DMS53 treated with DMSO at 0.1 percent for 48 hours (cell line): Measurements from ENCODE around the gene NFE2L2.
A peak's percentile ranks its signal among the peaks of the same experiment; 100 is the strongest.
"Not testable (repeated sequence)": the region's sequence is repeated elsewhere in the genome, so short reads cannot be mapped to it uniquely, and the experiment has no call there.

ENCODE experiments used
- DNase-seq: peaks from one replicate; lab custom pipeline; 2025; ENCODE audit not compliant: unreplicated experiment; lab: John Stamatoyannopoulos, UW

The NFE2L2 gene

DNA sequence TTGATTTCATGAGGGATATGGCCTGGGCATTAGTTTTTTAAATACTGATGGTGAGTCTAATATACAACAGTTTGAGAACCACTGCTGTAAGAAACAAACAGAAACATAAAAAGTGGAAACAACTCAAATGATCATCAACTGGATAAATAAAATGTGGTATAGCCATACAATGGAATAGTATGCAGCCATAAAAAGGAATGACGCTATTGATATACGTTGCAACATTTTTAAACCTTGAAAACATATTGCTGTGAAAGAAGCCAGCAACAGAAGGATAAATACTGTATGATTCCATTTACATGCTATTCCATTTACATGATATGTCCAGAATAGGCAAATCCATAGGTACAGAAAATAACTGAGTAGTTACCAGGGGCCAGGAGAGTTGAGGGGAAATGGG lies 6.5 kb downstream of the NFE2L2 start:
- no peak for DNase-seq

DNA sequence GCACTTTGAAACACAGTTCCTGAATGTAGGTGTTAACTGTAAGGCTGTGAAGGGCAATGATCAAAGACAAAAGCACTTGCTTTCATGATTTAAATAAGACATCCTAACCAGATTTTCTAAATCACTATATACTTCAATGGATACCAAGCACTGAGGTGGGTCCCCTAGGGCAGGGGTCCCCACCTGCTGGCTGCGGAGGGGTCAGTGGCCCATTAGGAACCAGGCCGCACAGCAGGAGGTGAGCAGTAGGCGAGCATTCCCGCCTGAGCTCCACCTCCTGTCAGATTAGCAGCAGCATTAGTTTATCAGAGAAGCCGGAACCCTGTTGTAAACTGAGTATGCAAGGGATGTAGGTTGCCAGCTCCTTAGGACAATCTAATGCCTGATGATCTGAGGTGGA lies 7.1 kb downstream of the NFE2L2 start:
- no peak for DNase-seq

DNA sequence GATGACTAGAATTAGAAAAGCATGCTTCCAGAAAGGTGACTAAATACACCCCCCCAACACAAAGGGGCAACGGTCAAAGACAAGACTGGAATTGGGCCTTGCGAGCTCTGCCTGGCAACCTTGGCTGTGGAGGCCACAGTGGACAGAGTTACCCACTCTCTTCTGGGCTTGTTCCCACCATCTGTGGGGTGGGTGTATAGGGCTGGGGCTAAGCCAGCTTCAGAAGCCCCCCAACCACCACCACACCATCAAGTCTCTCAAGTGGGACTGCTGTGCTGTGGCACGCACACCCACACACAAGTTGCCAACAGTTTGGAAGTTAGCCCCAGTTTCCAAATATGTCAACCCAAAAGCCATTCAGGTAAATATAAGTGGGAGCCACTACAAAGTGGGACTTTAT lies 7.8 kb downstream of the NFE2L2 start:
- DNase-seq = no peak

DNA sequence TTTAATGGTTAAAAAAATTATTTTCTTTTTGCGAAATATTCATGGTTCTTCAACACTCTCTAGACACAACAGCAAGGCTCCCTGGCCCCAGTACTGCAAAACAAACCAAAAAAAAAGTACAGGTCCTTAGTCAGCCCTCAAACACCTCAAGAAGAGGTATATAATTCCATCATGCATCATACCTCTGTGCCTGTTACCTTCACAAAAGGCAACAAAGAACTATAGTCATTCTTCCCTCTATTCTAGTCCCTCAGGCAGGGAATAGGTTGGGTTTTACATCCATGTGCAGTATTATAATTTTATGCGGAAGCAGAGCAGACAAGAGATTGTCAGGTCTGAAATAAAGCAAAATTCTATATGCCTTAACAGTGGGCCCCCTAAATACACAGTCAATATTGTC lies 8.5 kb downstream of the NFE2L2 start:
- DNase-seq = no peak

DNA sequence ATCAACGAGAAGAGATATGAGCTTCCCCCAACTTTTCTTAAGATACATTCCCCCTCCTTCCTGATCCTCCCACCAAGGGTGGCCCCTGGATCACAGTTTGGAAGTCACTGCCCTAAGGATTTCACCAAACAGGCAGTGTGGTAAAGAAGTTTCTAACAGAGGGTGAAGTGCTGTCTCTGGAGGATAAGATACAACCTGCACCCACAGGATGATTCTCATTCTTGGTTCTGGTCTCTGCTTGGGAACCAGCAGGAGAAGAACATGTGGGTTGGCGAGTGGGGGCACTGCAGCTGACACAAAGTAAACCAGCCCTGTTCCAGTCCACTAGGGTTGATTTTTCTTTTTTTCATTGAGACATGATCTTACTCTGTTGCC lies 9.3 kb downstream of the NFE2L2 start:
- no peak for DNase-seq

DNA sequence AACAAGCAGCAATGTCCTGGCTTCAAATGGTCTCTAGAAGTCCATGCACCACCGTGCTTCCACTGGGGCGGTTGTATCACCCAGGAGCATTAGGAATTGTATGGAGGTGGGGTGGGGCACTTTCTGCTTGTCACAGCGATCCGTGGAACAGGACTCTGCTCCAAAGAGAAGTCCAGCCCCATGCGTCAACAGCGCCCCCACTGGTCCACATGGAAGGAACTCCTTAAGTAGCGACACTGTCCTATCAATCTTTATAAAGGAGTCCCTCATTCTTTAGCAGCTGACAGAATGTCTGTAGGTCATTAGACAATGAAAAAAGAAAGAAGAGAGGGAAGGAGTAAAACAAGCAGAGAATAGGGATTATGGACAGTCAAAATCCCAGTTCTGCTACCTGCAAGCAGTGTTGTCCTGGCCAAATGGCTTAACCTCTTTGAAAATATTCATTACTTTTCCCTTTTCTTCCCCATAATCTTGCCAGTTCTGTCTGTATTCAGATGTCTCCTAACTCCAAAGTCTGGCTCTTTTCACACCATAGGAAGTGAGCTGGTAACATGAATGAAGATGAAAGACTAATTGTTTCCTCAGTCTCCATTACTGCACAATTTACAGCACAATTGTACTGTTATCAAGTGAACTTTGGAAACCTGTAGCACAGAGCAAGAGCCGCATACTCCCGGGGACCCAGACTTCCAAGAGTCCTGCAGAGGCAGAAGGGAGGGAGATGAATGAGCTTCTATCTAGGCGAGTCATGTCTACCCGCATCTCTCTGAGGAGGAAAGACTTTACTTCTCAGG lies 9.9 kb downstream of the NFE2L2 start:
- no peak for DNase-seq

DNA sequence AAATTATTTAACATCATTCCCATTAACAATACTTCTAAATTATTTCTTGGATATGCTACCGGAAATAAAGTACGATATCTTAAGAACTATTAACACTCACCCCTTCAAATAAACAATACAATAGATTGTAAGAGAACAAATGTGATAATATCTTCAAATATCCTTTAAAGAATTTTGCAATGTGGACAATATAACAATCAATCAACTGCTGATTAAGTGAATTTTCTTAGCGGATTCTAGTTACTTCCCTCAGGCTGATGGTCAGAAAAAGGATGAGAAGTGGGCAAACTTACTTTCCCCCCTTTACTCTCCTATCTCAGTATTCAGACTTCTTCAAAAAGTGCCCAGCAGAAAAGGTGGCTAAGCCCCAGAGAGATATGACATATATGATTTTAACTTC lies 10.8 kb downstream of the NFE2L2 start:
- no peak for DNase-seq

DNA sequence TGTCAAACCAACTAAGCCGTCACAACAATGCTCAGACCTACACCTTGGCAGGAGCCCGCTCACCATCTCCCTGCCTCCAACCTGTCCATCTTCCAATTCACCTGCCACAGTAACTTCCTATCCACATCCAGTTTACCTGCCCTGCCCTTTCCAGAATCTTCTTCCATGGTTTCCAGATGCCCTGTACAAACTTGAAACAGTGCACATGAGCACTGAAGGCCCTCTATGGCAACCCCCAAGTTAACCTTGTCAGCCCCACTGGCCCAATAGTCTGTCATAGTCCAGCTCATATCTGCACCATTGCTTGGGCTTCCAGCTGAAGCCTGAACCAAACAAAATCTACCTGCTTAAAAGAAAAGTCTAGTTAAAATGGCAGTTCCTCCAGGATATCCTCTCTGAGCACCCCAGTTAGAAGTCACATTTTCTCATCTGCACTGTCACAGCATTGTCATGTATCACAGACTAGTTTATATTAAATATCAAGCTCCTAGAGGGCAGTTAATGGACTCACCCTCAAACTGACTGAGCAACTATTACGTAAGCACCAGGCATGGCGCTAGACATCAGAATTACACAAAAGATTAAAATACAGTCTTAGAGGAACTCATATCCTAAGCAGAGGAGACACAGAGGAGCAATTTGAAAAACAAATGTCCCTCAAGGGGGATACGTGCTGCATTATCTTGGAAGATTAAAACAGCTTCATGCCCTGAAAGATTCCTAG lies 11.6 kb downstream of the NFE2L2 start:
- no peak for DNase-seq

DNA sequence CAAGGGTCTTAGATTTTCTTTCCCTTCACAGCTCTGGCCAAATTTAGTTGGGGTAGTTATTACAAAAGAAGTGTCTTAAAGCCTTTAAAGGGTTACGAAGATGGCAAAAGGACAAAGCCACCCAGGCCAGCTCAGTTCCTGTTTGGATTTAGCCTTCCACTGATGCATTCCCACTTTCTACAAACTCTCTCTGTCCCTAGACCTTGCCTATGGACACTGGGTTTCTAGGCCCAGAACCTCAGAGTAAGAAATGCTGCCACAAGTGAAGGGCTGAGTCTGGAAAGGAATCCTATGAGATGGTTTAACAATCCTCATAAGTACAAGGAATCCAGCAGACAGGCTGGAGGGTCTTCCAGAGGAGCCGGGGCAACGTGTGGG lies 13.4 kb downstream of the NFE2L2 start:
- DNase-seq = no peak

DNA sequence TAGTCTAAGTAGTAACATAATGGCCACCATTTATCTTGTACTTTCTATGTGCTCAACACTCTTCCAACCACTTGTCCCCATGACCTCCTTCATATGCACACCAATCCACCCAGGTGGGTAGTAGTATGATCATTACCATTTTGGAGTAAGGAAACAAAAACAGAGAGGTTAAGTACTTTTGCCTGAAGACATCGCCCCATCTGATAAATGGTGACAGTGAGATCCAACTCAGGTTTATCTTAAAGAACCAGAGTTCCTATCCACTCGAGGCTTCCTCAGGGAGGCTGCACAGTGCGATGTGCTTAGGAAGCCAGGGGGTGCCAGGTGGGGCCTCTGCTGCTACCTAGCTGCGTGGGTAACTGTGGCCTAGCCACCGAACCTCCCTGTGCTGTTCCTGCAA lies 14.1 kb downstream of the NFE2L2 start:
- no peak for DNase-seq

DNA sequence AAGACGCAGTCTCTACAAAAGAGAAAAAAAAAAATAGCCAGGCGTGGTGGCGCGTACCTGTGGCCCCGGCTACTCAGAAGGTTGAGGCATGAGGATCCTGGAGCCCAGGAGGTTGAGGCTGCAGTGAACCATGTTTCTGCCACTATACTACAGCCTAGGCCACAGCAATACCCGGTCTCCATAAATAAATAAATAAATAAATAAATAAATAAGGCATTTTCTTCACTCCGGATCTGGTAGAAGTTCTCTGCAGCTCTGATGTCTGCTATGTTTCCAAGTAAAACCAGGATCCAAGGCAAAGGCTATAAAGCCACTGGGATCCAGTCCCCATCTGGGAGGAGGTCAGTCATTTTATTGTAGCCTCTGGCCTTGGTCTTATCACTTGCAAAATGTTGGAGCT lies 15.5 kb downstream of the NFE2L2 start:
- no peak for DNase-seq

DNA sequence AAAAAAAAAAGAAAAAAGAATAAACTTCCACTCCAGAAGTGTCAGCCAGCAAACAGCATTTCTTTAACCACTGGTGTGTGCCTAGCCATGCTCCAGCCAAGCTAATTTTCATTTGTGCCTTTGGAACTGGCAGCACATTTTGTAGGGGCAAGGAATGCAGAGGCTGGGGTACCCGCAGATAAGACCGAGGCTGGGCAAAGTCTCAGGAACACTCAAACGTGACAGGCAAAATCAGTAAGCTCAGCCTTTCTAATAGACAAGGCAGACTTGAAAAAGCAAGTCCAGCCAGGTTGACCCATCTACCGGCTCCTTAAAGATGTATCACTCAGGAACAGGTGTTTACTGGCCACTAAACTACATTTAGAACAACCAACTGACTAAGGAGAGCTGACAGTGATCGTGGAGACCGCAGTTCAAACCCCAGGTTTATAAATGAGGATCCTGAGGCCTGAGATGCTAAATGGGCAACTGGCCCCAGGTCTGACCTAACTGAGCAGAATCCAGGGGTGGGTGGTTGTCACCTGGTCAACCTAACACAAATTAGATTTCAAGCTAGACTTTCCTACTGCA lies 16.7 kb downstream of the NFE2L2 start:
- DNase-seq = no peak

DNA sequence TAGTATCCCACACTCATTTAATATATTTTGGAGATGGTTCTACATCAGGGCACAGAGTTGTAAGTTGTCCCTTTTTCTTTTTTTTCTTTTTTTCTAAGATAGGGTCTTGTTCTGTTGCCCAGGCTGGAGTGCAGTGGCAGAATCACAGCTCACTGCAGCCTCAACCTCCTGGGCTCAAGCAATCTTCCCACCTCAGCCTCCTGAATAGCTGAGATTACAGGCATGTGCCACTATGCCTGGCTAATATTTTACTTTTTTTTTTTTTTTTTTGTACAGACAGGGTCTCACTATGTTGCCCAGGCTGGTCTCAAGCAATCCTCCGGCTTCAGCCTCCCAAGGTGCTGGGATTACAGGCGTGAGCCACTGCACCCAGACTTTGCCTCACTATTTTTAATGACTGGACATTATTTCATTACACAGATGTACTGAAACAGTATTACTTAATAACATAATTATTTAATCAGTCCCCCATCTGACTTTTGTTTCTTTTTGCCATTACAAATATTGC lies 17.9 kb downstream of the NFE2L2 start:
- DNase-seq = not testable (repeated sequence)

DNA sequence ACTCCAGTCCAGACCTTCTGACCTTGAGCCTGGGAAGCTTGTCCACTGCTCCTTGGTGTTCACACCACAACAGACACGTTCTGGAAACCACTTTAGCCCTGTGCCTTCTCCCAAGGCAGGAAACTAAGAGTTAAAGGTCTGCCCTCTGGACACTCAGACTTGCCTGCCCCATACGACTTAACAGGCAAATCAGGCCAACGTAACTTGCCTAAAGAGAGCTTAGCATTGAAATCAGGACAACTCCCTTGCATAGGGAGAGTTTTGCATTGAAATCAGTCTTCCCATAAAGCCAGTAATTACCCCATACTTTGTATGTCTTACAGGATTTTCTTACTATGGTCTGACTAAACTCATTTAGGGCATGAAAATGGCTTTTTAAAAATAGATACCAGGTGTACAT lies 18.5 kb downstream of the NFE2L2 start:
- no peak for DNase-seq

DNA sequence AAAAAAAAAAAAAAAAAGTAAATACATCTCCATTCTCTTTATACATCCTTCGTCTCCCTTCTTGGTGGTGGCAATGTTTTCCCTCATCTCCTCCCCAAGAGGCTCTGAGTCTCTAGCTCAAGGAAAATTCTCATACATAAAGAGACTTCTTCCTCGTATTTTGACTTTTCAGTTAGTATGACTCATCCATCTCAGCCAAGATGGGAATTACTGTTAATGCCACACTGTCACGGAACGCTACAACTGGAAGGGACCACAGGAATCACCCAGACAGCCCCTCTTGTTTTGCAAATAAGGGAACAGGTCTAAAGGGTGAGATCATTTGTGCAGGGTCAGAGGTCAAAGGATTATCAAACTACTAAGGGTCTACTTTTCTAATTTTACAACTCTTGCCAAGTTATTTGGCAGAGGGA lies 19.5 kb downstream of the NFE2L2 start:
- no peak for DNase-seq

DNA sequence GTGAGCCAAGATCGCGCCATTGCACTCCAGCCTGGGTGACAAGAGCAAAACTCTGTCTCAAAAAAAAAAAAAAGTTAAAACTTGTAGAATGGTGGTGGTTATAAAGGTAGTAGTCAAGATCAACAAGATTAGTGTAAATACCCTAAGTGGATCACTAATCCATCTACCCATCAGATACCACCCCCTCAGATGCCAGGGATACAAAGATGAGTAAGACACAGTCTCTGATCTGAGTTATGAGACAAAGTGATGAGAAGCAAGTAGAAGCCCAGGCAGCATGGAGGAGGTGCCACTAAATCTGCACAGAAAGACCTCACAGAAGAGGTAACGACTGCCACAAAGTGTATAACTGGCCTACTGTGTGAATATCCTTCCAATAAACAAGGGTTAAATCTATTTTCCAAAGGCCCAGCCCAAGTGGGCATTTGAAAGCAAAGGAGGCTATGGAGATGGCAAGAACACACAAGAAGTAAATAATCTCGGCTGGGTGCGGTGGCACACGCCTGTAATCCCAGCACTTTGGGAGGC lies 20.2 kb downstream of the NFE2L2 start:
- no peak for DNase-seq

DNA sequence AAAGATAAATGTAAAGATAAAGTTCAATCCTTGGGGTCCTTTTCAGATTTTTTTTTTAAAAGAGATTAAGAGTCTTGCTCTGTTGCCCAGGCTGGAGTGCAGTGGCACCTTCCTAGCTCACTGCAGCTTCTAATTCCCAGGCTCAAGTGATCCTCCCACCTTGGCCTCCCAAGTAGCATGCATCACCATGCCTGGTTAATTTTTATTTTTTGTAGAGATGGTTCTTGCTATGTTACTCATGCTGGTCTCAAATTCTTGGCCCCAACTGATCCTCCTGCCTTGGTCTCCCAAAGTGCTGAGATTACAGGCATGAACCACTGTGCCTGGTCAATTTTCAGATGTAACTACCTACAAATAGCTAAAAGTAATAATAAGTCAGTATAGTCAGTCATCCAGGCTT lies 21.1 kb downstream of the NFE2L2 start:
- DNase-seq = no peak

DNA sequence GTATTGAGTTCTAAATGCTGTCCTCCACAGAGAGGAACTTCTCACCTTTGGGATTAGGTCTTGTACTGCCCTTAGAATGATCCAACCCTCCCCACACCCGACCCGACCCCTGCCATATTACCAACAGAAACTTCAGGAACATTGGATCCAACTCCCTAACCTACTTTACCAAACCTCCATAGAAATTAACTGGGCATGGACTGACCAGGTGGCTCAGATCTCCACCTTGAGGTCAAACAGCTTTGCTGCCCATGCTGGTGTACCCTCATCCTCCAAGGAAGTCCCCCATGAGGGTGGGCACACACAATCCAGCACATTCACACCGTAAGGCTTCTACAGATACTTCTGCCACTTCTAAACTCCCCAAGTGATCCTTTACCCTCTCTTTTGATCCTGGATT lies 21.5 kb downstream of the NFE2L2 start:
- no peak for DNase-seq

DNA sequence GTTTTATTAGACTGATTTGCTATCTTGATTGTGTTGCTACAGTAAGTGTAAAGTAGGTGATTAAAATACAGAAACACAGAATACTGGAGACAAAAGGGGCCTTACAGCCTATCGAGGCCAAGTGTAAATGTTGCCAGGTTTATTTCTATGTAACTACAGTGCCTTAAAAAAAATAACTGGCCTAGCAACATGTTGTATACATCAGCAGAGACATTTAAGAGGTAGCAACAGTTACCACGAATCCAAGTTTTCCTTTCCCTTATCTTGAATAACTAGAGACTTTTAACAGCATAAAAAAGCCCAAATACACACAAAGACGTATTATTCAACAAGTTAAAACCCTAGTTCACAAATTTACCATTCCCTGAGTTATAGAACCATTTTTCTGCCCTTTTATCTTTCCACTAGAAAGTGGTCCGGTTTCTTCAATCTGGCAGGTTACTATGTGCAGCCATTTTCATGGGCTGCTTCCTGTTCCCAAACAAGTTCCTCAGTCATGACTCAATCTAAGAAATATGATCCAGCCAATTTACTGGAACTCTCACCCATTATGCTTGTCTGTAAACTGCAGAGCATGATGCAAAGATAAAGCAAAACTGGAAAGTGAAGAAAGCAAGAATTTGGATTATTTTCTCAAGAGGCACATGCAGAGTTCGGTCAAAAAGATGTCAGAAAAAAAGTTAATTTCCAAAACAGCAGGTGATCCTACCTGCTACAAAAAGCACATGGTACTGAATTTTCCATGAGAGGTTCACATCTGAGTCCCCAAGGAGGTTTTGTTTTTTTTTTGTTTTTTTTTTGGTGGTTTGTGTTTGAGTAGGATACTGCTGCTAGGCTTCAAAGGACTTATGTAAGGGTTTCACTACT lies 22.2 kb downstream of the NFE2L2 start:
- DNase-seq = peak; percentile 79

DNA sequence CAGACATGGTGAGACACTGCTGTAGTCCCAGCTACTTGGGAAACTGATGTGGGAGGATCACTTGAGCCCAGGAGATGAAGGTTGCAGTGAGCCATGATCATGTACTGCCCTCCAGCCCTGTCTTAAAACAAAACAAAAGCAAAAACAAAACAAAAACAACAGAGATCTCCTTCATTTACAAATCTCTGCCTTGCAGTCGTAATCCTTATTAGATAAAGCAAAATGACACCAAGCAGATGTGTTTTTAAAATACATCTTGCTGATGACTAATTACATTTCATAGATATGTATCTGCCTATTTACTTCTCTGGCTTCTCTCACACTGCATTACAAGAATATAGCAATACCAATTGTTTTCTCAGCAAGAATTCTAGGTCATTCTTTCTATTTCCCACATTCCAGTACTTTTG lies 22.8 kb downstream of the NFE2L2 start:
- no peak for DNase-seq
